GM12875 (cell line): ENCODE measurements around the gene MYOZ1.

Experiments
- H3K4me3 ChIP-seq: one replicate; pipeline ENCODE4 v1.5.1; 2011; ENCODE audit warnings: low read depth, low read length, control low read depth
- CTCF ChIP-seq: IDR thresholded peaks from 2 replicates; pipeline ENCODE4 v1.5.1; 2011; ENCODE audit warnings: low read depth, mild to moderate bottlenecking, control low read depth, inconsistent platforms, low read length, moderate library complexity, borderline replicate concordance; ENCODE audit not compliant: insufficient read depth

MYOZ1 gene

GRCh38 chr10:73643362-73643761 is 2.1 kb upstream of the MYOZ1 start:
- no peak for TF ChIP-seq CTCF

GRCh38 chr10:73639286-73639685 is 2.0 kb downstream of the MYOZ1 start:
- TF ChIP-seq CTCF = no peak
- no peak overlapping the region for H3K4me3 ChIP-seq

More at GRCh38 chr10:73643362-73643761, 2.1 kb upstream of the MYOZ1 start:
- H3K4me3 ChIP-seq = no peak overlapping the region

- H3K4me3 ChIP-seq = no peak overlapping the region
Measured at GRCh38 chr10:73635781-73636180, 5.5 kb downstream of the MYOZ1 start.

GRCh38 chr10:73634421-73634820 is 6.9 kb downstream of the MYOZ1 start:
- H3K4me3 ChIP-seq = no peak overlapping the region
- TF ChIP-seq CTCF = no peak

More at GRCh38 chr10:73635781-73636180, 5.5 kb downstream of the MYOZ1 start:
- TF ChIP-seq CTCF = no peak

GRCh38 chr10:73629165-73629564 is 12.1 kb downstream of the MYOZ1 start:
- H3K4me3 ChIP-seq = no peak overlapping the region
- no peak for TF ChIP-seq CTCF

GRCh38 chr10:73628405-73628804 is 12.9 kb downstream of the MYOZ1 start:
- TF ChIP-seq CTCF = no peak
- no peak overlapping the region for H3K4me3 ChIP-seq

GRCh38 chr10:73627300-73627699 is 14.0 kb downstream of the MYOZ1 start:
- no peak overlapping the region for H3K4me3 ChIP-seq
- TF ChIP-seq CTCF = no peak
